ELF-1 (cell line): ENCODE results near the gene RAI1.
A peak's percentile ranks its signal among the peaks of the same experiment; 100 is the strongest.
"Not testable (repeated sequence)": the region's sequence is repeated elsewhere in the genome, so short reads cannot be mapped to it uniquely, and the experiment has no call there.

Experiments
- DNase-seq: peaks from one replicate; pipeline ENCODE4 v3.0.0-alpha.2; 2016; ENCODE audit warnings: low read depth, low spot score

Gene RAI1, protein sequence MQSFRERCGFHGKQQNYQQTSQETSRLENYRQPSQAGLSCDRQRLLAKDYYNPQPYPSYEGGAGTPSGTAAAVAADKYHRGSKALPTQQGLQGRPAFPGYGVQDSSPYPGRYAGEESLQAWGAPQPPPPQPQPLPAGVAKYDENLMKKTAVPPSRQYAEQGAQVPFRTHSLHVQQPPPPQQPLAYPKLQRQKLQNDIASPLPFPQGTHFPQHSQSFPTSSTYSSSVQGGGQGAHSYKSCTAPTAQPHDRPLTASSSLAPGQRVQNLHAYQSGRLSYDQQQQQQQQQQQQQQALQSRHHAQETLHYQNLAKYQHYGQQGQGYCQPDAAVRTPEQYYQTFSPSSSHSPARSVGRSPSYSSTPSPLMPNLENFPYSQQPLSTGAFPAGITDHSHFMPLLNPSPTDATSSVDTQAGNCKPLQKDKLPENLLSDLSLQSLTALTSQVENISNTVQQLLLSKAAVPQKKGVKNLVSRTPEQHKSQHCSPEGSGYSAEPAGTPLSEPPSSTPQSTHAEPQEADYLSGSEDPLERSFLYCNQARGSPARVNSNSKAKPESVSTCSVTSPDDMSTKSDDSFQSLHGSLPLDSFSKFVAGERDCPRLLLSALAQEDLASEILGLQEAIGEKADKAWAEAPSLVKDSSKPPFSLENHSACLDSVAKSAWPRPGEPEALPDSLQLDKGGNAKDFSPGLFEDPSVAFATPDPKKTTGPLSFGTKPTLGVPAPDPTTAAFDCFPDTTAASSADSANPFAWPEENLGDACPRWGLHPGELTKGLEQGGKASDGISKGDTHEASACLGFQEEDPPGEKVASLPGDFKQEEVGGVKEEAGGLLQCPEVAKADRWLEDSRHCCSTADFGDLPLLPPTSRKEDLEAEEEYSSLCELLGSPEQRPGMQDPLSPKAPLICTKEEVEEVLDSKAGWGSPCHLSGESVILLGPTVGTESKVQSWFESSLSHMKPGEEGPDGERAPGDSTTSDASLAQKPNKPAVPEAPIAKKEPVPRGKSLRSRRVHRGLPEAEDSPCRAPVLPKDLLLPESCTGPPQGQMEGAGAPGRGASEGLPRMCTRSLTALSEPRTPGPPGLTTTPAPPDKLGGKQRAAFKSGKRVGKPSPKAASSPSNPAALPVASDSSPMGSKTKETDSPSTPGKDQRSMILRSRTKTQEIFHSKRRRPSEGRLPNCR (N-terminal part only)

DNA sequence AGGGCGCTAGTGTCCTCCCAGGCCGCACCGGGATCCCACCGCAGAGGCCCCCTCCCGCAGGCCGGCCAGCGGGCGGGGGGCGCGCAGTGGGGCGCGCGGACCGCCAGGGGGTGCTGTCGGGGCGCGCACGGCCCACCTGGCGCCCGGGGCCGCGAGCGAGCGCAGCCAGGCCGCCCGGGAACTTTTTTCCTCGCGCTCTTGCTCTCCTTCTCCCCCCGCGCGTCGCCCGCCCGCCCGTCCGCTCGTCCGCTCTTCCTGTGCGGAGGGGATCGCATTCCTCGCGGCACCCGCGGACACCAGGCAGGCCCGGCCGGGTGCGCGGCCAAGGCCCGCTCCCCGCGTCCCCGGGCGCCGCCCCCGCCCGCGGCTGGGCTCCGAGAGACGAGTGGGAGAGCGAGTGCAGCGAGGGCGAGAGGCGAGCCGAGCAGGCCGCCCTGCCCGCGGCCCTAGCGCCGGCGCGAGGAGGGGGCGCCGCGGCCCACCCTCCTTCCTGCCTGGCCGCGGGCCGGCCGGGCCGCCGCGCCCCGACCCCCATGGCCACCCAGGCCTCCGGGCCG lies at the start of gene RAI1:
Gene RAI1, plus strand, starts transcription at position 272 of the 557 bp plus-strand sequence. CDS start 111,491 bp downstream, outside the sequence.
- peak; percentile 60 for DNase-seq

DNA sequence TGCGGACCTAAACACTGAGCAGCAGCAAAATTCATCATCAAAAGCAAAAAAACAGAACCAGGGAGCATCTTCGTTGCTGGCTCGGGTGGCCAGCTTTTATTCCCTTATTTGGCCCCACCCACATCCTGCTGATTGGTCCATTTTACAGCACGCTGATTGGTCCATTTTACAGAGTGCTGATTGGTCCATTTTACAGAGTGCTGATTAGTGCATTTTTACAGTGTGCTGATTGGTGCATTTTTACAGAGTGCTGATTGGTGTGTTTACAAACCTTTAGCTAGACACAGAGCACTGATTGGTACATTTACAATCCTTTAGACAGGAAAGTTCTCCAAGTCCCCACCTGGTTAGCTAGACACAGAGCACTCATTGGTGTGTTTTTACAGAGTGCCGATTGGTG lies 48.6 kb upstream of the RAI1 start:
- not testable (repeated sequence) for DNase-seq

DNA sequence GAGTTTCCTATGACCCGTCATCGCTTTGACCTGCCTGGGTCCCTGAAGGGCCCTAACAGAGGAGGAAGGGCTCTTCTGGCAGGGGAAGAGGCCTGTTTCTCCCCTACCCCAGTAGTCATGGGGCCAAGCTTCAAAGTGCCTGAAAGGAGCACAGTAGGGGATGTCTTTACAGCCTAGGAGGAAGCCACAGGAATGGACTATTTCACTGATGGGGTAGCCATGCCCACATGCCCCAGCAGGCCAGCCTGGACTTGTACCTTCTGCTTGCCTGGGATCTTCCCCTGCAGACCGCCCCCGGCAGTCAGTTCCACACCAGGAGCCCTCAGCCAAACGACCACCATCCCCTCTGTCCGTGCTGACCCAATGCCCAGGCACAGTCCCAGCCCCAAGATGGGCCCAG lies 47.9 kb upstream of the RAI1 start:
- DNase-seq: no peak

DNA sequence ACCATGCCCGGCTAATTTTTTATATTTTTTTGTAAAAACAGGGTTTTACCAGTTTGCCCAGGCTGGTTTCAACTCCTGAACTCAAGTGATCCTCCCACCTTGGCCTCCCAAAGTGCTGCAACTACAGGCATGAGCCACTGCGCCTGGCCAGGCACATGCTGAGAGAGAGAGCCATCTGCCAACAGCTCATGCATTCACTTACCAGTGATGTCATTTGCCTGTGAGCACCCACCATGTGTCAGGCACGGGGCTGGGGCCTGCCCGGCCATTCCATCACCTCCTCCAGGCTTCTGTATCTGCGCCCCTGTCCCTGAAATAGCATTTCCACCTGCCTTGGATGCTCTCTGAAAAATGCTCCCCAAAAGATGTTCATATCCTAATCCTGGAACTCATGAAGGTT lies 46.1 kb upstream of the RAI1 start:
- no peak for DNase-seq

DNA sequence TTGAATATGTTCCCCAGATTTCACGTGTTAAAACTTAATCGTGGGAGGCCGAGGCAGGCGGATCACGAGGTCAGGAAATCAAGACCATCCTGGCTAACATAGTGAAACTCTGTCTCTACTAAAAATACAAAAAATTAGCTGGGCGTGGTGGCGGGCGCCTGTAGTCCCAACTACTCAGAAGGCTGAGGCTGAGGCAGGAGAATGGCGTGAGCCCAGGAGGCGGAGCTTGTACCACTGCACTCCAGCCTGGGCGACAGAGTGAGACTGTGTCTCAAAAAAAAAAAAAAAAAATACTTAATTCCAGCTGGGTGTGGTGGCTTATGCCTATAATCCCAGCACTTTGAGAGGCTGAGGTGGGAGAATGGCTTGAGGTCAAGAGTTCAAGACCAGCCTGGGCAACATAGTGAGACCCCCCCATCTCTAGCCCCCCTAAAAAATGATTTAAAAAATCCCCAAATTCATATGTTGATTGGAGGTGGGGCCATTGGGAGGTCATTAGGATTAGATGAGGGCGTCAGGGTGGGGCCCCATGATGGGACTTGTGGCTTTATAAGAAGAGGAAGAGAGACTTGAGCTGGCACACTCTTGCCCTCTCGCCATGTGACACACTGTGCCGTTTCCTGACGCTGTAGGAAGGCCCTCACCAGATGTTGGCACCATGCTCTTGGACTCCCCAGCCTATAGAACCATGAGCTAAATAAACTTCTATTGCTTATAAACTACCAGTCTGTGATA lies 45.6 kb upstream of the RAI1 start:
- DNase-seq: not testable (repeated sequence)

DNA sequence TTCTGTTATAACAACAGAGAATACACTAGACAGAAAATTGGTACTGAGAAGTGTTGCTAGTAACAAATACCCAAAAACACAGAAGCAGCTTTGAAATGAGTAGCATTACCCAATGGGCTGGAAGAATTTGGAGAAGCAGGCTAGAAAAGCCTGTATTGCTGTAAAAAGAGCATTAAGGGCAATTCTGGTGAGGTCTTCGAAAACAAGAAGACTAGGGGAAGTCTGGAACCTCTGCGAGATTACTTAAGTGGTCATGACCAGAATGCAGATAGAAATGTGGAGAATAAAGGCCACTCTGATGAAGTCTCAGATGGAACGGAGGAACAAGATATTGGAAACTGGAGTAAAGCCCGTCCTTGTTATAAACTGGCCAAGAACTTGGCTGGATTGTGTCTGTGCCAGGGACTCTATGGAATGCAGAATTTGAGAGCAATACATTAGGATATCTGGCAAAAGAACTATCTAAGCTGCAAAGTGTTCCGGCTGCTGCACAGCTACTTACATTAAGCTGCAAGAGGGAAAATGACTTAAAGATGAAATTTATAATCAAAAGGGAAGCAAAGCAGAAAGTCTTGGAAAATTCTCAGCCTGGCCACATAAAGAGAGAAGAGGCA lies 44.9 kb upstream of the RAI1 start:
- DNase-seq: no peak

DNA sequence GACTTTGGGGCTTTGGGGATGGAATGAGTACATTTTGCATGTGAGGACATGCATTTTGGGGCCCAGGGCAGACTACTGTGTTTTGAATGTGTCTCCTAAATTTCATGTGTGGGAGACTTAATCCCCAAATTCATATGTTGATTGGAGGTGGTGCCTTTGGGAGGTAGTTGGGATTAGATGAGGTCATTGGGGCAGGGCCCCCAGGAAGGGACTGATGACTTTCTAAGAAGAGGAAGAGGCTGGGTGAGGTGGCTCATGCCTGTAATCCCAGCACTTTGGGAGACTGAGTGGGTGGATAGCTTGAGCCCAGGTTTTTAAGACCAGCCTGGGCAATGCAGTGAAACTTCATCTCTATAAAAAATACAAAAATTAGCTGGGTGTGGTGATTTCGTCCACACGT lies 42.8 kb upstream of the RAI1 start:
- DNase-seq: no peak

DNA sequence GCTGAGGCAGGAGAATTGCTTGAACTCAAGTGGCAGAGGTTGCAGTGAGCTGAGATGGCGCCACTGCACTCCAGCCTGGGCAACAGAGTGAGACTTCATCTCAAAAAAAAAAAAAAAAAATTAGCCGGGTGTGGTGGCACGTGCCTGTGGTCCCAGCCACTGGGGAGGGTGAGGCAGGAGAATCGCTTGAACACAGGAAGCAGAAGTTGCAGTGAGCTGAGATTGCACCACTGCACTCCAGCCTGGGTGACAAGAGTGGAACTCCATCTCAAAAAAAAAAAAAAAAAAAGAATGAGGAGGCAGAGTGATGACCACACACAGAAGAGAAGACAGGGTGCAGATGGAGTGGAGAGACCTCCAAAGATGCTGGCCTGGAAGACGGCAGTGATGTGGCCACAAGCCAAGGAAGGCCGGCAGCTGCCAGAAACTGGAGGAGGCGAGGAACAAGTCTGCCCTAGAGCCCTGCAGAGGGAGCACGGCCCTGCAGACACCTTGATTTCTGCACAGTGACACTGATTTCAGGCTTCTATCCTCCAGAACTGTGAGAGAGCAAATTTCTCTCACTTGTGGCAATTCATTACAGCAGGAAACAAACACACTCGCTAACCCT lies 41.5 kb upstream of the RAI1 start:
- DNase-seq: not testable (repeated sequence)

DNA sequence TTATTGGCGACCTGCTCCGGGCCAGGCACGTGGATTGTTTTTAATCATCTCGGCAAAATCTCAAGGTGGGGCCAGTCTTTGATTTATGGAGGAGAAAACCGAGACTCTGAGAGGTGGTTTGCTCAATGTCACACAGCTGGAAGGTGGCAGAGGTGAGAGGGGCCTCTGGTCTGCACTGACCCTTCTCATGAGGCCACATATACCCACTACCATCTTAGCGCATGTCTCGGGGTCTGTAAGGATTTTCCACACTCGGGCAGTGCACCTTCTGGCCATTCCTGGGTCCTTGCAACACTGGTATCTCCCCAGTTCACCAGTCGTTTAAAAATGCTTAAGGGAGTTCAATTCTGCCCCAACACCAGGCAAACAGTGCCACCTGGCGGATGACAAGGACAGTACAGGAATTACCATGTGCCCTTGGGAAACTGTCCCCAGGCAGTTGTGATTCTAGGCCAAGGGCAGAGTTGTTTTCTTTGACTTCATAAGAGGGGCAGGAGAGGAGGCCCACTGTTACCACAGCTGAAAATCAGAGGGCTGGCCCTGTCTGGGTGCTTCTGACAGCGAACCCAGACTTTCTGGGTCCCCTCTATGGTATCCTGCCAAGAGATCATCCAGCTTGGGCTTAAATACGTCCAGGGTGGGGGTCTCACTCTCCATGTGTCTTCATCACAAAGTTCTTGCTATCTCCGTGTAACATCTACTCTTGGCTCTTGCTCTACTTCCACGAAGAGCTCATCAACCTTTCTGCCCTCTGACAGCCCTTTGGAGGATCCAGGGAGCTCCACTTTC lies 39.4 kb upstream of the RAI1 start:
- DNase-seq: peak; percentile 79

DNA sequence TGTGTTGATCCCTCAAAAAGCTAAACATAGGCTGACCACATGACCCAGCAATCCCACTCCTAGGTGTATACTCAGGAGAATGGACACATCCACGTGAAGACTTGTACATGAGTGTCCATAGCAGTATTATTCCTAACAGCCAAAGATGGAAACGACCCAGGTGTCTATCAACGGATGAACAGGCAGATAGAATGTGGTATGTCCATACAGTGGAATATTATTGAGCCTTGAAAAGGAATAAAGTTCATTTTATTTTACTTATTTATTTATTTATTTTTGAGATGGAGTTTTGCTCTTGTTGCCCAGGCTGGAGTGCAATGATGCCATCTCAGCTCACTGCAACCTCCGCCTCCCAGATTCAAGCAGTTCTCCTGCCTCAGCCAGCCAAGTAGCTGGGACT lies 36.1 kb upstream of the RAI1 start:
- DNase-seq: not testable (repeated sequence)

DNA sequence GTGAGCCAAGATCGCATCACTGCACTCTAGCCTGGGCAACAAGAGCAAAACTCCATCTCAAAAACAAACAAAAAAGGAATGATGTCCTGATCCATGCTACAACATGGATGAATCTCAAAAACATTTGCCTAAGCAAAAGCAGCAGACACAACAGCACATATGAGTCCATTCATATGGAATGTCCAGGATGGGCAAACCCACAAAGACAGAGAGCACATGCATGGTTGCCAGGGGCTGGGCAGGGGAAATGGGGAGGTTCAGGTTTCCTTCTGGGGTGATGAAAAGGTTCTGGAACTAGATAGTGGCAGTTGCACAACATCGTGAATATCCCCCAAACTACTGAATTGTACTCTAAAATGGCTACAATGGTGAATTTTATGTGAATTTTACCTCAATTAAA lies 35.3 kb upstream of the RAI1 start:
- DNase-seq: no peak

DNA sequence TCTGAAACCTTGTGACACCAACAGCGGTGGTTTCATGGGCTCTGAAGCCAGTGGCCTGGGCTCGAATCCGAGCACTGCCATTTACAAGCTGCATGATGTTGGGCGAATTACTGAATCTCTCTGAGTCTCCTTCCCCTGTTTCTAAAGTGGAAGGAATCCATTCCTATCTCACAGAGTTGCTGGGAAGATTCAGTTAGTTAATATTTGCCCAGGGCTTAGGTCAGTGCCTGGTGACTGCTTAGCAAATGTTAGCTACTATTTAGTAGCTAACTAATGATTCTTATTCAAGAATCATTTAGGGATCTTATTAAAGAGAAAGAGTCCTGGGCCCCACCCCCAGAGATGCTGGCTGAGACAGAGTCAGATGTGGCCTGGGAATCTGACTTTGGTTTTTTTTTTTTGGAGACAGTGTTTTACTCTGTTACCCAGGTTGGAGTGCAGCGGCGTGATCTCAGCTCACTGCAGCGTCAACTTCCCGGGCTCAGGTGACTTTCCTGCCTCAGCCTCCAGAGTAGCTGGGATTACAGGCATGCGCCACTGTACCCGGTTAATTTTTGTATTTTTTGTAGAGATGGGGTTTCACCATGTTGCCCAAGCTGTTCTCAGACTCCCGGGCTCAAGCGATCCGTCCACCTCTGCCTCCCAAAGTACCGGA lies 33.6 kb upstream of the RAI1 start:
- DNase-seq: no peak

DNA sequence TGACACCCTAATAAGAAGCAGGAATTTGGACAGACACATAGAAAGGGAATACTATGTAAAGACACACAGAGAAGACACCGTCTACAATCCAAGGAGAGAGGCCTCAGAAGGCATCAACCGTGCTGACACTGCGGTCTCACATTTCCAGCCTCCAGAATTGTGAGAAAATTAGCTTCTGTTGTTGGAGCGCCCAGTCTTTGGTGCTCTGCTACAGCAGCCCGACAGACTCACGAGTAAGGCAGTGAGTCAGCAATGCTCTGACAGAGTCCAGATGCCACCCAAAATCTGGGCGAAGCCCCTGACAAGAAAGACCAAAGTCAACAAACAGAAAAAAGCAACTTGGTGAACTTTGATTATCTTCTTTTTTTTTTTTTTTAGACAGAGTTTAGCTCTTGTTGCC lies 32.5 kb upstream of the RAI1 start:
- DNase-seq: no peak

DNA sequence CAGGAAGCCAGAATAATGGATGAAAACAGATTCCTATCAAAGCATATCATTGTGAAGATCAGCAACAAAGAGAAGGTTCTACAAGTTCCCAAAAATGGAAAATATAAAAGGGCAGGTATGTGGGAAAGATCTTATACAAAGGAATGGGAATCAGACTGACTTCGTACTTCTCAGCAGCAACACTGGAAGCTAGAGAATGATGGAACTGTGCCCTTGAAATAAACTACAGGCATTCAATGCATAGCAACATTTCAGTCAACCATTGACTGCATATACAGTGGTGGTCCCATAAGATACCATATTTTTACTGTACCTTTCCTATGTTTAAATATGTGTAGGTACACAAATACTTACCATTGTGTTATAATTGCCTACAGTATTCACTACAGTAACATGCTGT lies 30.3 kb upstream of the RAI1 start:
- DNase-seq: no peak

DNA sequence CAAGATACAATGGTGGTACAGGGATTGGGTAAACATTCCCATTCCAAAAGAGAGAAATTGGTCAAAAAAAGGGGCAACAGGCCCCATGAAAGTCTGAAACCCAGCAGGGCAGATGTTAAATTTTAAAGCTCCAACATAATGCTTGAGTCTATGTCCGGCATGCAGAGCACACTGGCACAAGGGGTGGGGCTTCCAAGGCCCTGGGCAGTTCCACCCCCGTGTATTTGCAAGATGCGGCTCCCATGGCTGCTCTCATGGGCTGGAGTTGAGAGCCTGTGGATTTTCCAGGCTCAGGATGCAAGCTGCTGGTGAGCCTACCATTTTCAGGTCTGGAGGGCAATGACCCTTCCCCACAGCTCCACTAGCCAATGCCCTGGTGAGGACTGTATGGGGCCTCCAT lies 27.9 kb upstream of the RAI1 start:
- no peak for DNase-seq

DNA sequence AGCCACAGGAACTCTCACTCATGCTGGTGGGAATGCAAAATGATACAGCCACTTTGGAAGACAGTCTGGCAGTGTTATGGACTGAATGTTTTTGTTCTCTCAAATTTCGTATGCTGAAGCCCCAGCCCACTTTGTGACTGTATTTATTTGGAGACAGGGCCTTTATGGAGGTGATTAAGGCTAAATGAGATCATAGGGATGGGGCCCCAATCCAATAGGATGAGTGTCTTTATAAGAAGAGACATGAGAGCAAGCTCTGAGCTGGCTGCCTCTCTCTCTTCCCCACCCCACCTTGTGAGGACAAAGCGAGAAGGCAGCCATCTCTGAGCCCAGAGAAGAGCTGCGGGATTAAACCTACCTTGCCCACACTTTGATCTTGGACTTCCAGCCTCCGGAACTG lies 21.9 kb upstream of the RAI1 start:
- no peak for DNase-seq

DNA sequence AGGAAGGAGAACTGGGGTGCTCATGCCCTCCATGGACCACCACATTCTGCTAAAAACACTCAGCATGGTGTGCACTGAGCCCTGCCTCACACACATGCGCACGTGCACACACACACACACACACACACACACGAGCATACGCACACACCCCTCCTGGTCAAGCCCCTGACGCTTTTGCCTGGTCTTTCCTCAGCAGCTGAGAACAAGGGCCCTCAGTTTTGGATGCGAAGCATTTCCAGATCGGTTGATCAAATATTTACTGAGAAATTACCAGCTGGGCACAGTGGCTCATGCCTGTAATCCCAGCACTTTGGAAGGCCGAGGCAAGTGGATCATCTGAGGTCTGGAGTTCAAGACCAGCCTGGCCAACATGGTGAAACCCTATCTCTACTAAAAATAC lies 20.1 kb upstream of the RAI1 start:
- DNase-seq: no peak

DNA sequence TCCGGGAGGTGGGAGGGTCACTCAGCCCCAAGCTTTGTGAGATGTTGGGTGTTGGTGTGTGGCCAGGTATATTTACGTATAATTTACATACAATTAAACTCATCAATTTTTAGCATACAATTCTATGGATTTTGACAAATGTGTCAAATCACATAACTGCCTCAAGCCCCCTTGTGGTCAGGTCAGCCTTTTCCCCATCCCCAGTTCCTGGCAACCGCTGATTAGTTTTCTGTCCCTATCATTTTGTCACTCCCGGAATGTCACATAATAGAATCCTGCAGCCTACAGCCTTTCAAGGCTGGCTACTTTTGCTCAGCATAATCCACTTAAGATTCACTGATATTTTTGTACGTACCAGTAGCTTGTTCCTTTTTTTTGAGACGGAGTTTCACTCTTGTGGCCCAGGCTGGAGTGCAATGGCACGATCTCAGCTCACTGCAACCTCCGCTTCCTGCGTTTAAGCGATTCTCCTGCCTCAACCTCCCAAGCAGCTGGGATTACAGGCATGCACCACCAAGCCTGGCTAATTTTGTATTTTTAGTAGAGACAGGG lies 19.3 kb upstream of the RAI1 start:
- no peak for DNase-seq
